Measurements from ENCODE around the gene NPAS4.

DNA sequence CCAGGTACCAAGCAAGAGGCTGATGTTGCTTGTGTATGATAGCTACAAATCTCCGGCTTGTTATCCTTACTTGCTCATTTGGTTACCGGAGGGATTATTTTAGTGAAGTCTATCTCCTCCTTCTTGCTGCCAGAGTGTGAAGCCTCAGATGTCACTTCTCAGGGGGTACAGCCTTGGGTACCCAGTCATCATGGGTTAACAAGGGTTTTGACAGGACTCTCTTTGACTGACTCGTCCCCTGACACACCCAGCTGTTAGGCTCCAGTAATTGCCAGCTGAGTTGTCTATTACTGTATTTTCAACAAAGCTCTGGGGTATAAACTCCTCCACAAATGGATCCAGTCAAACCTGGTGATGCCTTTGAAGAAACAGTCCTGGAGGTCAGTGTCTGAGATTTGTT lies 34.0 kb downstream of the NPAS4 start:
- no peak for TF ChIP-seq POLR2A (IDR thresholded peaks at IDR 0.05)
- TF ChIP-seq, protein P1, sequence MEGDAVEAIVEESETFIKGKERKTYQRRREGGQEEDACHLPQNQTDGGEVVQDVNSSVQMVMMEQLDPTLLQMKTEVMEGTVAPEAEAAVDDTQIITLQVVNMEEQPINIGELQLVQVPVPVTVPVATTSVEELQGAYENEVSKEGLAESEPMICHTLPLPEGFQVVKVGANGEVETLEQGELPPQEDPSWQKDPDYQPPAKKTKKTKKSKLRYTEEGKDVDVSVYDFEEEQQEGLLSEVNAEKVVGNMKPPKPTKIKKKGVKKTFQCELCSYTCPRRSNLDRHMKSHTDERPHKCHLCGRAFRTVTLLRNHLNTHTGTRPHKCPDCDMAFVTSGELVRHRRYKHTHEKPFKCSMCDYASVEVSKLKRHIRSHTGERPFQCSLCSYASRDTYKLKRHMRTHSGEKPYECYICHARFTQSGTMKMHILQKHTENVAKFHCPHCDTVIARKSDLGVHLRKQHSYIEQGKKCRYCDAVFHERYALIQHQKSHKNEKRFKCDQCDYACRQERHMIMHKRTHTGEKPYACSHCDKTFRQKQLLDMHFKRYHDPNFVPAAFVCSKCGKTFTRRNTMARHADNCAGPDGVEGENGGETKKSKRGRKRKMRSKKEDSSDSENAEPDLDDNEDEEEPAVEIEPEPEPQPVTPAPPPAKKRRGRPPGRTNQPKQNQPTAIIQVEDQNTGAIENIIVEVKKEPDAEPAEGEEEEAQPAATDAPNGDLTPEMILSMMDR (IDR thresholded peaks at IDR 0.05), result no peak

Measured in lower leg skin (tissue), 3 donors.